DMS114 treated with DMSO at 0.1 percent for 48 hours (cell line): ENCODE data around the gene TSPY2.
"Not testable (repeated sequence)": the region's sequence is repeated elsewhere in the genome, so short reads cannot be mapped to it uniquely, and the experiment has no call there.

ENCODE experiments used
- DNase-seq: peaks from one replicate; lab custom pipeline; 2025; ENCODE audit not compliant: unreplicated experiment; lab: John Stamatoyannopoulos, UW

TSPY2 gene, protein sequence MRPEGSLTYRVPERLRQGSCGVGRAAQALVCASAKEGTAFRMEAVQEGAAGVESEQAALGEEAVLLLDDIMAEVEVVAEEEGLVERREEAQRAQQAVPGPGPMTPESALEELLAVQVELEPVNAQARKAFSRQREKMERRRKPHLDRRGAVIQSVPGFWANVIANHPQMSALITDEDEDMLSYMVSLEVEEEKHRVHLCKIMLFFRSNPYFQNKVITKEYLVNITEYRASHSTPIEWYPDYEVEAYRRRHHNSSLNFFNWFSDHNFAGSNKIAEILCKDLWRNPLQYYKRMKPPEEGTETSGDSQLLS

GRCh38 chrY:6245923-6246322, at the start of gene TSPY2:
Gene TSPY2 (plus strand): TSS chrY:6246223. CDS start chrY:6246269, 46 bp downstream.
- DNase-seq, result not testable (repeated sequence)

DNA sequence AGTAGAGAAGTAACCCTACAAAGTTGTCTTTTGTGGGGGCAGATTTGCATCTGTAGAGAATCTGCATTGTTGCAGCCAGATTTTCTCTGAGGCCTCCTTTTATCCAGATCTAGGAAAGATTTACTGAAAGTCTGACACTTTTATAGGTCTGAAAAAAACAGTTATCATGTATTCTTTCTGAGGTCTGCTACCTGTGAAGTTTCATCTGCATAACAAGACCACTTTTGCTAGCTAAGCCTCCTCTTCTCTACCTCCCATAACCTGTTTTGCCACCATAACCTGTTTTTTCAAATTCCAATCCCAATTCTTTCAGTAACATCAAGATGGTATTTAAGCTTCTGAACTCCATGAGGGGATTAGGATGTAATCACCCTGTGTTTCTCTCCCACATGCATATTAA, 36.5 kb upstream of the TSPY2 start:
- DNase-seq, result not testable (repeated sequence)

GRCh38 chrY:6217045-6217444, 29.0 kb upstream of the TSPY2 start:
- not testable (repeated sequence) for DNase-seq

GRCh38 chrY:6269839-6270238, 23.8 kb downstream of the TSPY2 start:
- not testable (repeated sequence) for DNase-seq
